CD4-positive, alpha-beta T cell treated with Interferon alpha-2 for 1 hour (primary cell): Measurements from ENCODE around the gene RASSF5.

ENCODE experiments used
- DNase-seq, 2 donors: peaks; one replicate each; pipeline ENCODE4 v3.0.0-alpha.2; 2020 to 2022

Gene RASSF5, protein sequence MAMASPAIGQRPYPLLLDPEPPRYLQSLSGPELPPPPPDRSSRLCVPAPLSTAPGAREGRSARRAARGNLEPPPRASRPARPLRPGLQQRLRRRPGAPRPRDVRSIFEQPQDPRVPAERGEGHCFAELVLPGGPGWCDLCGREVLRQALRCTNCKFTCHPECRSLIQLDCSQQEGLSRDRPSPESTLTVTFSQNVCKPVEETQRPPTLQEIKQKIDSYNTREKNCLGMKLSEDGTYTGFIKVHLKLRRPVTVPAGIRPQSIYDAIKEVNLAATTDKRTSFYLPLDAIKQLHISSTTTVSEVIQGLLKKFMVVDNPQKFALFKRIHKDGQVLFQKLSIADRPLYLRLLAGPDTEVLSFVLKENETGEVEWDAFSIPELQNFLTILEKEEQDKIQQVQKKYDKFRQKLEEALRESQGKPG

DNA sequence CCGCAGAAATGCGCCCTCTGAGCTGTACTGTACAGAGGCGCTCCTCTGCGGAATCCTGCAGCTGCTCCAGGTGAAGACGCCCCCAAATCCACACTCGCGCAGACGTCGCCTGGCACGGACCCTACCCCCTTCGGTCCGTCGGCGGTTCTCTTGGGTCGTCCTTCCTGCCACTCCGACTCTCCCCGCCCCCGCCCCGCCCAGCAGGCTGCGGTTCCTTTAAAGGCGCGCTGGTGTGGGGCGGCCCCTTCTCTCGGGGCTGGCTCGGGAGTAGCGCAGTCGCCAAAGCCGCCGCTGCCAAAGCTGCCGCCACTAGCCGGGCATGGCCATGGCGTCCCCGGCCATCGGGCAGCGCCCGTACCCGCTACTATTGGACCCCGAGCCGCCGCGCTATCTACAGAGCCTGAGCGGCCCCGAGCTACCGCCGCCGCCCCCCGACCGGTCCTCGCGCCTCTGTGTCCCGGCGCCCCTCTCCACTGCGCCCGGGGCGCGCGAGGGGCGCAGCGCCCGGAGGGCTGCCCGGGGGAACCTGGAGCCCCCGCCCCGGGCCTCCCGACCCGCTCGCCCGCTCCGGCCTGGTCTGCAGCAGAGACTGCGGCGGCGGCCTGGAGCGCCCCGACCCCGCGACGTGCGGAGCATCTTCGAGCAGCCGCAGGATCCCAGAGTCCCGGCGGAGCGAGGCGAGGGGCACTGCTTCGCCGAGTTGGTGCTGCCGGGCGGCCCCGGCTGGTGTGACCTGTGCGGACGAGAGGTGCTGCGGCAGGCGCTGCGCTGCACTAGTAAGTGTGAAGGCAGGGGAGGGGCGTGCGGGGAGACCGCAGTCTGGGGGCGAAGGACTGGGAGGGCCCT is at the start of gene RASSF5:
RASSF5 (plus strand) TSS at position 248 of the 846 bp plus-strand sequence; CDS start at position 320, 72 bp downstream.
- DNase-seq: peak; percentile 82 to 86

DNA sequence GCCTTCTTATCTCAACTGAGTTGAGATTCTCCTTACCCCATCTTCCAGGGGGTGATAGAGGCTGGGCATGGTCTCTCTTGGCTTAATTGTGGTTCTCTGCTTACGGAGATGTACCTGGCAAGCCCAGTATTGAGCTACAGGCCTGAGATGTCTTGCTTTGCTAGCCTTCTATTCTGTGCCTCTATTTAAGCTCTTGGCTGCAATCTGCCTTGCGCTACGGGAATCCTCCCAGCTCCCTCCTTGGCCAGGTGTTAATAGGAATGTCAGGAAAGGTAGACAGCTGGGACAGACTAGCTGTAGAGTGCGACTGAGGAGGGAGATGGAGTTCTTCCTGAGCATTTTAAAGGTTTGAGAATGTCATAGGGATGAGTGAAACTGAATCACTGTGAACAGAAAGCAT is 47.6 kb upstream of the RASSF5 start:
- DNase-seq: no peak

DNA sequence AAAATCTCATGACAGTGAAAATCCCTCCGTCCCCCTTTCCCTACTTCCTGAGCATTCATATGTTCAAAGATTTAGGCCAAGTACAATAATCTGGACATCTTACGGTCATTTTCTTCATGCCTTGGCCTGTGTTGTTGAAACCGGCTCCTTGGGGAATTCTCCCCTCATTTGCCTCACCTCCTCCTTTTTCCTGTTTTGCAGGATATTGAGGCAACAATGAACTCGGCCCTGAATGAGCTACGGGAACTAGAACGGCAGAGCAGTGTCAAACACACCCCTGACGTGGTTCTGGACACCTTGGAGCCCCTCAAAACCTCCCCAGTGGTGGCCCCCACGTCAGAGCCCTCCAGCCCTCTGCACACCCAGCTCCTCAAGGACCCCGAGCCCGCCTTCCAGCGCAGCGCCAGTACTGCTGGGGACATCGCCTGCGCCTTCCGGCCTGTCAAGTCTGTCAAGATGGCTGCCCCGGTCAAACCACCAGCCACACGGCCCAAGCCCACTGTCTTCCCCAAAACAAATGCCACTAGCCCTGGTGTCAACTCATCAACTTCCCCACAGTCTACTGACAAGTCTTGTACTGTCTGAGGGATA is 46.4 kb upstream of the RASSF5 start:
- DNase-seq: no peak

DNA sequence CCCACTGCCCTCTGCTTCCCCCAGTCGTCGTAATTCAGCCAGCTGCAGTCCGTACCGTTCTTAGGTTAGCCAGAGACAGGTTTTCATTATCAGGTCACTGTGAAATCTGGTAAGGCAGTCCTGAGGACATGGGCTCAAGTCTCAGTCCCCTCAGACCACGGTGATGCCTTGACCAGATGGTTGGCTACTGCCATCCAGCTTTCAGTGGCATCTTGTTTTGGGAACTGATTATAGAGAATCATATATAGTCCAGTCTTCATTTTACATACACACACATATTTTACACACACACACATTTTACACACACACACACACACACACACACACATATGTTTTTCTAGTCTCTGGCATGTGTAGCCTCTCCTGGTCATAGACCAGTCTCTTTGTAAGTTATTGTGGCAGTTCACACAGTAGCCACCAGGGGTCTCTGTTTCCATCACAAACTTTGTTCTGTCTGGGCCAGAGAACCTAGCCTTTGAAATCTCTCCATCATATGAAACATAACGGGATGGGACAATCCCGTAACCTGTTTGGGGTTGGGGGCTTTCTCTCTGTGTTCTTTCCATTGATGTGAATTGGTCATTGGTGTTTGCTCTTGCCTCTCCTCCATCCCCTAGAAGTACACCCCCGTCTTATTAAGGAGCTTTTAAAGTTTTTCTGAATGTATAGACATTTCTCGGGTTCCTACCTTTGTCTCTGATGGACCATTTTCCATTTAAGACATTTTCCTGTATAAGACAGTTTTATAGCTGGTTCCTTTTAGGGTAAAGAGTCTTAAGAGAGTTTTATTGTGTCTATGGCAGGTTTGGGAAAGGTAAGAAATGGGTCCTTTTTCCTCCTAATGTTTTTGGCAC is 45.5 kb upstream of the RASSF5 start:
- DNase-seq: peak; percentile 72 to 85

DNA sequence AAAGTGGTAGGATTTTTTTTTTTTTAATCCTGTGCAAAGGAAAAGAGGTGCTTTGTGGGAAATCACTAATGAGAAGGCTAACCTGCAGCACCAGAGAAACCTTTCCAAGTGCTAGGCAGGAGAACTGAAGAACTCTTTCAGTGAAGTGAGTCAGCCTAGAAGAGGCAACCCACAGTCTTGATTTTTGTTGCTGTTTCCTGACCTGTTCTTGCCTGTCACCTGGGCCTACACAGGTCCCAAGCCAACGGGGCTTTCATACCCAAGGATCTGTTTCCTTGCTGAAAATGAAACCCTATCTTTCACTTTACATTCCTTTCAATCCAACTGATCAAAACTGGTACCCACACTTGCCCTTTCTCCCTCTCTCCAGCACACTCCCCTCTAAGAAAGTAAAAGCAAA is 44.2 kb upstream of the RASSF5 start:
- DNase-seq: no peak

DNA sequence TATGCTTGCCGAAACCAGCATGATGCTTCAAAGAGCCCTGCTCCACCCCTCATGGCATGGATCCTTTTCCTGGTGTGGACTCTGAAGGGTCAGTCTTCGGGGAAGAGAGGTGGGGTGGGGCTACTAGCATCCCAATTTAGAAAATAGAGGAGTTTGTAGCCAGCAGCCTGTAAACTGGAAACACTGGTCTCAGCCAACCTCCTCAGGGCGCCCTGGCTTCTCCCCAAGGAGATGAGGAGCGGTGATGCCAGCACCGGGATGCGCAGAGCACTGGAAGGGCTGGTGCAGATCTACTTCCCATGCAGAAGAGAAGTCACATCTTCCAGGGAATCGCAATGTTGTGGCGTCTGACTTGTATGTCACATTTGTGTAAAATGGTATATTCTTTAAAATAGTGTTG is 43.4 kb upstream of the RASSF5 start:
- no peak for DNase-seq

DNA sequence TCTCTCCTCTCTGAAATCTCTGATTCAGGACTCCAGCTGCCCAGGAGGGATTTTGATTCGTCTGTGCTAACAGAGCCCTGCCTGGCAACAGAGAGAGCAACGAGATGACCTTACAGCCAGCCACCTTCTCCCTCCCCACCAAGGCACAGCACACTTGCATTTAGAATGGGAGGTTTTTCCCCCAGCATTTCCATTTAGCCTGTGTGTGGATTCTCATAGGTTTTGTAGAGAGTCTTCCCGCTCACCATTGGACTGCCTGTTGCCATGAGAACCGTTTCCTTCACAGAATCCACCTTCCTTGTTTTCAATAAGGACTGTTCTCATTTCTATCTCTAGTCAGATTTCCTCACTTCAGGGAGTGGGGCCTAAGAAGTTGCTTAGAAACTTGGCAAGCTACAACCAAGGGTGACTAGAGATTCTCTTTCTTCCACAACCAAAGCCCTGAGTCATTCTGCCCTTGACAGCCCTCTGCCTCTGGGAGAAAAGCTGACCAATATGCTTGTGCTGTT is 42.8 kb upstream of the RASSF5 start:
- peak in 1 of 2 donors; percentile 47 for DNase-seq

DNA sequence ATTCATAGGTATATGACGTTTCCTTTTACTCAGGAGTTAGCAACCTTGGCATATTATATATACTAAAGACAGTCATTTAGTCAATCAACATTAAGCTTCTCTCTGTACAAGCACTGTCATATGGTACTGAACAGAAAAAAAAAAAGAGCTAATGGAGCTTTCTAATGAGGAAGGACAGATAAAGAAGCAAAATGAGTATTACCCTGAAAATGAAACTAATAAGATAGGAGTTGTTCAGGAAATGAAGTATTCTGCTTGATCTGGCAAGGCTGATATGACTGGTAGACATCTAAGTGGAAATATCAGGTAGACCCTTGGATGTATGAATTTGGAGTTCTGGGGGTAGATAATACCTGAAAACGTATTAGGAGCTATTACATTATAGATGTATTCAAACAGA is 41.4 kb upstream of the RASSF5 start:
- DNase-seq: peak in 1 of 2 donors; percentile 50

DNA sequence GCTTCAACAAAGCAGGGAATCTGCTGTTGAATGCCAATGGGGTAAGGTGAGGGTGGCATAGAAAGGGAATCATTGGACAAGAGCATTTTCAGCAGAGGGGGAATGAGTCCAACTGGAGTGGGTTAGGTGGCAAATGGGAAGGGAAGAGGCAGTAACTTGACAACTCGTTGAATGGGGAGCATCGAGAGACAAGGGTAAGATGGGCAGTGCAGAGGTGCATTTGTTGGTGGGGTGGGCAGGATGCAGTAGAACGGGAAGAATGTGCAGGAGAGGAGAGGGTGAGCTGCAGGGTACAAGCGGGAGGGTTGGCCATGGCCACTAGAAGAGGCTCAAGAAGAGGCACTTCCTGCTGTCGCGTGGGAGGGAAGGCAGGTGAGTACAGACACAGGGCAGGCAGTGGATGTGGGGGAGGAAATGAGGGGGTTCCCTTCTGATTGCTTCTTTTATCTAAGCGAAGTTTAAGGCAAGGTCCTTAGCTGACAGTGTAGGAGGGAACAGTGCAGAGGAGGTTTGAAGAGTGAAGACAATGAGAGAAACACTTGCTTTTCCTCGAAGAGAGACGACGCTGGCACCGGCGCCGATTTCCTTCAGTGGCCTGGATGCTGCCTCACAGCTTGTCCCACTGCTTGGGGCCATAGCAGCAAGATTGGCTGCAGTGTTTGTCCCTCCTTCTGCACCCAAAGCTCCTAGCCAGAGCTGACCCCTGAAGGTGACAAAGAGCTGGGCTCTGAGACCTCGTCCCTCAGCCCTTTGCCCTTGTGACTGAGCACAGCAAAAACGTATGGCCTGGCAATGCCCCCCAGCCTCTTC is 40.3 kb upstream of the RASSF5 start:
- DNase-seq: no peak

DNA sequence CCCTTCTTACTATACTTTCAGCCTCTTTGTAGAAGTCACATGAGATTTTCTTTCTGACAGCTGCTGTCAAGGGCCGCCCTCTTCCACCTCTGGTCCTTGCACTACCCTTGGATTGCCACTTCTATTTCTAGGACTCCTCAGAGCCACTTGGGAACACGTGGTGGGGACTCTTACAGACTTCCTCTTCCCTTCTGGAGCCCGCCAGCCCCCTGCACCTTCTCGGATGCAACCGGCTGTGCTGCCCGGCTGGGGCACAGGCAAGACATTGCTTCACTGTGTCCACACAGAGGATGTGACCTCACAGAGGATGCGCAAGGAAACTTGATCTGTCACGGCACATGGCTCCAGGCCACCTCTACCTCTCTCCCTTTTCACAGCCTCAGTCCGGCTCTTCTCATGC is 39.4 kb upstream of the RASSF5 start:
- peak; percentile 36 to 79 for DNase-seq

DNA sequence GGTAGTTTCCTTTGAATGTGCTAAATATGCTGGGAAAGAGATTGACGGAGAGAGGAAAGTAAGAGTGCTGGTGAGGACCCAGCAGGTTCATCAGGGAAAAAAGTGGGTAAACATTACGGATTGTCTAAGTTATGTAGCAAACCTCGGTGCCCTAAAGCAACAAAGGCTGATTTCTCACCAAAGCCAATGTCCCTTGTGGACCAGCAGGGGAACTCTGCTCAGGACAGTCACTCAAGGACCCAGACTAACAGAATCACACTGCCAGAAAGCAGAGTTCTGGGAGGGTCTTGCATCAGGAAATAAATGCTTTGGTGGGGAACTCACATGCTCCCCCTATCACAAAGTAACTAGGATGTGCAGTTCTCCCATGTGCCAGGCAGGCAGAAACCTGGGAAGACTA is 38.8 kb upstream of the RASSF5 start:
- no peak for DNase-seq

DNA sequence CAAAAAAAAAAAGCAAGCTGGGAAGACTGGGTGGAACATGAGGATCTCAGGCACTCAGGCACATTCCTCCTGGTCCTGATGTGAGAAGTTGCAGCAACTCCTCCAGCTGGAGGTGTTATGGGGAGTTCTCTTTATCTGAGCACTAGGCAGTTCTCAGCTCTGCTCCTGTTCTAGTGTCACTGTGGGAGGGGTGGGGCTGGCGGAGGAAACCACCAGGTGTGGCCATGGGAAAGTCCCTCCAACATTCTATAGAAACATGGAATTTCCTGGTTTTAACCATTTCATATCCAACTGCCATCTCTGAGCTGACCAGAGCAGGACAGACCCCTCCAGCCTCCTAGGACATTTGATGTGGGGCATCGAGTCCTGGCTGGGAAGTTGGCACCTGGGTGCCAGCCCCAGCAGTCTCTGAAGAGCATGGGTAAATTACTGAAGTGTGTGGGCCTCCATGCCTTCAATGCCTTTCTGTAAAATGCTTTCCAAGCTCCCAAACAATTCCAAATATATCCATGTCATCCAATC is 37.9 kb upstream of the RASSF5 start:
- DNase-seq: peak in 1 of 2 donors; percentile 61

DNA sequence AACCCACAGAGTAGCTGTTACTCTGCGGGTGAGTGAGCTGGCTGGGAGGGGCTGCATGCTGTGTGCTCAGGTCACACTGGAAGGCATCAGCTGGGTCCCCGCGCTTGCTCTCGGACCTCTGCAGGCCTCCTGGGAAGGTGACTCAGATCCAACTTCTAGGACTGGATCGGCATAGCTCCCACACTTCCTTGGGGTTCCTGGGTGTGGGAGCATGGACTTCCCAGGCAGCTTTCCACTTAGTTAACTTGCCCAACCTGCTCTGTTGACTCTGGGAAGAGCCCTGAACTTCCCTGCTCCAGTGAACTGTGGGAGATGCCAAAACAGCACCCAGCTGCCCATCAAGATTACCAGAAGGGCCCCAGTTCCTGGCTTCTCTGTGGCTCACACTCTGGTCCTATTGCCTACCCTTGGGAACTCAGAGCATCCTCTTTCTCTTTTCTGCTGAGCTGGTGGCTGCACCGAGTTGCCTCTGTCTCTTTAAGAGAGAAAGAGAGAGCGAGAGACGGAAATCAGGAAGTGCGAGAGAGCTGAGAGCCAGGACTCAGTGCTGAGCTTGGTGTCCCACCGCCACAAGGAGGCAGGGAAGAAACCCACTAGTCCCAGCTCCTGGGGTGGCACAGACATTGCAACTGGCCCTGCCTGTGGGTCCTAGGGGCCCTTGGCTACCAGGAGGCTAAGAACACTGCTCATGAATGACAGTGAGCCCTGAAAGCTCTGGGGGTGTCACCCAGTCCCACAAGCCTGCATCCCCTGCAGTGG is 37.2 kb upstream of the RASSF5 start, which contains the start of gene IKBKE:
IKBKE (plus strand) TSS at position 544 of the 759 bp plus-strand sequence. CDS start 2,752 bp downstream, outside the sequence.
- peak; percentile 55 to 62 for DNase-seq

DNA sequence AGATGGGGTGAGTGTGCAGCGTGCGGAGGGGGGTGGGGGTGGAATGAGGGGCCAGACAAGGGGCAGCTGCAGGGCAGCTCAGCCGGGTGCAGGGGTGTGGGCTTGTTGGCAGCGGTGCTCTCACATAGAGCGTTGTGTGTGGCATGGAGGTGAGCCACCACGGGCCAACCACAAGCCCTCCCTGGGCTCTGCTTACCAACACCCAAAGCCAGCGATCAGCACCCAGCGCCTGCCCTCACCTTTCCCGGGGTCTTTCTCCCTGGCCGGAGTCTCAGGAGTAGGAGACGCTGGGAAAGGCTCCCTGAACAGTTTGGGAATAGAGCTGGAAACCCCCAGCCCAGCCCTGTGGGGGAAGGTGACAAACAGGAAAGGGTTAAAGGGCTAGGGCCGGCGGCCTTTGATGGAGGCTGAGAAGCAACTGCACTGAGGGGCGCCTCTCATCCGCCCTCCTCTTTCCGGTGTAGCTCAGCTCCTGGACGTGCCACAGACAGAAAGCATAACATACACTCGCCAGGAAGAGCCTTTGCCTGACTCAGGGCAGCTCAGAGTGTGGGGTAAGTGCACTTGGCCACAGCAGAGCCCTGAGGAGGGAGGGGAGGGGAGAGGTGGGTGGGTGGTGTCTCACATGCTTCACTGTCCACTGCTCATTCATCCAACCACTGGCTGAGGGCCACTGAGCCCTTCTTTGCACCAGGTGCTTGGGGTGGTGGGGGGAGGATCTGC is 36.5 kb upstream of the RASSF5 start:
- peak; percentile 27 to 47 for DNase-seq

DNA sequence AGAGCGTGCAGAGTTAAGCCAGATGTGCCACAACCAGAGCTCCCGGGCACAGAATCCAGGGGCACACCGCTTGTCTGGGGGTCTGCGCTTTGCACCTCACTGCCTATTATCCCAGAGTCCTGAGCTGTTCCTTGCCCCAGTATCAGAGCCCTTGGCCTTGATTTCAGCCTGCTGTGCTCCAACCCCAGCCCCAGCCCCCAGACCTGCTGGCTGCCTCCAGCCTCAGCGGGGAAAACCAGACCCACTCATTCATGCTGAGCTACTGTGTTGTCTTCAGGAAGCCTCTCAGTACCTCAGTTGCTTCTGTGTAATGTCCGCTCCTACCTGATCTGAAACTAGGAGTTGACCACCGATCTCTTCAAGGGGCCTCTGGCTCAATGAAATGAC is 35.9 kb upstream of the RASSF5 start:
- no peak for DNase-seq

DNA sequence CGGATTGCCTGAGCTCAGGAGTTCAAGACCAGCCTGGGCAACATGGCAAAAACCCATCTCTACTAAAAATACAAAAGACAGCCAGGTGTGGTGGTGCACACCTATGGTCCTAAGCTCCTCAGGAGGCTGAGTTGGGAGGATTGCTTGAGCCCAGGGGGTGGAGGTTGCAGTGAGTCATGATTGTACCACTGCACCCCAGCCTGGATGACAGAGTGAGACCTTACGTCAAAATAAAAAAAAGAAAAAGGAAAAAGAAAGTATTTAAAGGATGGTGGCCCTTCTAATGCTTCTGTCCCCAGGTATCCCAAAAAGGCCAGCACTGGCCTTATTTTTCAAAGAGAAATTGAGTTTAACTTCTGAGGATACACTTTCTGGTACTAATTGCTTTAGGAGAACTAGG is 35.3 kb upstream of the RASSF5 start:
- no peak for DNase-seq

DNA sequence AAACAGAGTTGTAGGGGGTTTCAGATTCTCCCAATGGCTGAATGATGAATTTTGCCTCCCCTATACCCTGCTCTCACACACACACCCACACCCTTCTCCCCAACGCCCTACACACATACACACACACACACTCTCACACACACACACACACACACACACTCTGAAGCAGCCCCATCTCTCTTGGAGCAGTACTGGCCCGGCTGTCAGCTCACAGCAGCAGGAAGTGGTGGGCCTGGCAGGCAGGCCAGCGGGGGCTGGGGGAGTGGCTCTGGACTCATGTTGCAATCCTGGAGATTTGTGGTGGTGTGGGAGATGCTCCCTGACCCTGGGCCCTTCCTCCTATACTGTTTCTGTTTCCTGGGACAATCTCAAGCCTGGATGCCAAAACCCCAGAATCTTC is 34.9 kb upstream of the RASSF5 start:
- peak; percentile 54 to 62 for DNase-seq

DNA sequence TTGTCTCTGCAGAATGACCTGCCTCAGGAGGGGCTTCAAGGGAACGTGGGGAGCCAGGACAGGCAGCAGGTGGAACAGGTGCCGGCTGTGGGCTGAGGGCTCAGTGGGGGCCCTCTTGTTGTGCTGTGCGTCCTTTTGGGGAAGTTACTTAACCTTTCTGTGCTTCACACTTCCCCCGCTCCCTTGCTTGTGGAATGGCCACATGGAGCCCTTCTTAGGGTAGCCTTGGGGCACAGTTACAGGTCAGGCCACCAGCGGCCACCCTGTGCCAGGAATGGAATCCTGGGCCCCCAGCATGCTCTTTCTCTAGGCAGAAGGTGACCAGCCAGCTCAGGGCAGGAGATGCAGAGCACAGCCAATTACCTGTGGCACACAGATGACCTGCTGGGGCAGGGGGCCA is 34.4 kb upstream of the RASSF5 start:
- no peak for DNase-seq

DNA sequence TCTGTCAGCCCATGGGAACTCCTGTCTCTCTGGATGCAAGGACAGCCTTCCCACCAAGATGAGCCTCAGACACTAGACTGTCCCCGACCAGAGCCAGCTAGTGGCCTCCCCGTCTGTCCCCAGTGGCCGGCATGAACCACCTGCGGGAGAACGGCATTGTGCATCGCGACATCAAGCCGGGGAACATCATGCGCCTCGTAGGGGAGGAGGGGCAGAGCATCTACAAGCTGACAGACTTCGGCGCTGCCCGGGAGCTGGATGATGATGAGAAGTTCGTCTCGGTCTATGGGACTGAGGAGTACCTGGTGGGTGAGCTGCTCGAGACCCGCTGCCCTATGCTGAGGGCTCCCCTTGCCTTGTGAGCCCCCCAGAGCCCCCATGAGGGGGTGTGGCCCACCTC is 31.3 kb upstream of the RASSF5 start:
- no peak for DNase-seq

DNA sequence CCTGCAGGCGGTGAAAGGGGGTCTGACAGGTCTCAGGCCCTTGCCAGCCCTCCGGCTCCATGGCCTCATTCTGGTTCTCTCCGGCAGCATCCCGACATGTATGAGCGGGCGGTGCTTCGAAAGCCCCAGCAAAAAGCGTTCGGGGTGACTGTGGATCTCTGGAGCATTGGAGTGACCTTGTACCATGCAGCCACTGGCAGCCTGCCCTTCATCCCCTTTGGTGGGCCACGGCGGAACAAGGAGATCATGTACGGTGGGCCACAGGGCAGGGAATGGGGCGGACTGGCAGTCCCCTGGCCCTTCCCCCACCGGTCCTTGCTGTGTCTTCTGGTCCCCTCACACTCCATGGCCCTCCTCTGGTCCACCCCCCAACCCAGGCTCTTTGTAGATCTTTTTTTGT is 30.7 kb upstream of the RASSF5 start:
- DNase-seq: no peak
